GM18508 (cell line): ENCODE results near the gene UTP25.
"Not testable (repeated sequence)": the region's sequence is repeated elsewhere in the genome, so short reads cannot be mapped to it uniquely, and the experiment has no call there.

Experiments used
- ATAC-seq: cut with Tn5 transposase; IDR thresholded peaks from one replicate; pipeline ENCODE4 v1.9.1; 2021; ENCODE audit warnings: moderate number of reproducible peaks; ENCODE audit not compliant: insufficient read depth, unreplicated experiment

UTP25 gene

GRCh38 chr1:209889077-209889418 lies 61.3 kb downstream of the UTP25 start:
- no peak for ATAC-seq

- no peak for ATAC-seq
Observed at GRCh38 chr1:209890641-209891330, 63.0 kb downstream of the UTP25 start.

GRCh38 chr1:209893751-209894150 lies 66.0 kb downstream of the UTP25 start:
- ATAC-seq: no peak

GRCh38 chr1:209895709-209896108 lies 67.9 kb downstream of the UTP25 start:
- no peak for ATAC-seq

GRCh38 chr1:209896346-209896745 lies 68.6 kb downstream of the UTP25 start:
- no peak for ATAC-seq

- not testable (repeated sequence) for ATAC-seq
Observed at GRCh38 chr1:209898271-209898670, 70.5 kb downstream of the UTP25 start.

- not testable (repeated sequence) for ATAC-seq
Observed at GRCh38 chr1:209898851-209899250, 71.1 kb downstream of the UTP25 start.

- no peak for ATAC-seq
Observed at GRCh38 chr1:209899948-209900347, 72.2 kb downstream of the UTP25 start.

- ATAC-seq: no peak
Observed at GRCh38 chr1:209900734-209901133, 73.0 kb downstream of the UTP25 start.

- ATAC-seq: no peak
Observed at GRCh38 chr1:209901211-209901610, 73.4 kb downstream of the UTP25 start.

GRCh38 chr1:209904774-209905173 lies 77.0 kb downstream of the UTP25 start:
- not testable (repeated sequence) for ATAC-seq
